Activated CD8-positive, alpha-beta T cell treated with anti-CD3 and anti-CD28 coated beads for 36 hours (primary cell): ENCODE data around the gene PRMT7. TPM values are rescaled to one million over a fixed set of nuclear protein-coding genes. Genes with fewer than 3 reads are reported as not detected.

Experiments
- ATAC-seq: fragments of 200-7000 bp; cut with Tn5 transposase; one replicate; pipeline ENCODE4 v1.10.0; 2021; ENCODE audit warnings: mild to moderate bottlenecking, moderate library complexity
- CTCF ChIA-PET: fragments of 350-600 bp; sonication (Branson Sonifier 250); formaldehyde crosslinking; loops from one replicate; lab custom pipeline; 2021; ENCODE audit warnings: antibody characterized with exemption; lab: Charles Lee
- POLR2A ChIA-PET: fragments of 350-600 bp; sonication (Branson Sonifier 250); formaldehyde crosslinking; loops from one replicate; lab custom pipeline; 2021; ENCODE audit warnings: antibody characterized with exemption; lab: Charles Lee
- DNase-seq: peaks from one replicate; pipeline ENCODE4 v3.0.0-alpha.2; 2020
- H3K27ac Mint-ChIP-seq: one replicate; pipeline ENCODE4 v1.8.0; 2021; ENCODE audit warnings: mild to moderate bottlenecking, mixed read lengths
- H3K27me3 Mint-ChIP-seq: one replicate; pipeline ENCODE4 v1.8.0; 2021; ENCODE audit warnings: mixed read lengths
- H3K36me3 Mint-ChIP-seq: one replicate; pipeline ENCODE4 v1.8.0; 2021; ENCODE audit warnings: low read depth, mixed read lengths
- H3K4me1 Mint-ChIP-seq: one replicate; pipeline ENCODE4 v1.8.0; 2021; ENCODE audit warnings: low read depth, mixed read lengths
- H3K4me3 Mint-ChIP-seq: one replicate; pipeline ENCODE4 v1.8.0; 2021; ENCODE audit warnings: mild to moderate bottlenecking, moderate library complexity, mixed read lengths
- H3K9me3 Mint-ChIP-seq: one replicate; pipeline ENCODE4 v1.8.0; 2021; ENCODE audit warnings: mixed read lengths
- intact Hi-C: fragments of 100-400 bp; cut with micrococcal nuclease; formaldehyde crosslinking; loops from one replicate; pipeline ENCODE4 v1.10.0; 2022
- total RNA-seq, 2 experiments: library from RNA; stranded (reverse); gene quantifications; one replicate each; pipeline ENCODE4 v1.2.3, GENCODE V29; 2021
- TF ChIP-seq, protein P1 (sequence below): fragments of 200-600 bp; IDR thresholded peaks from one replicate; pipeline ENCODE4 v1.8.0; 2022; ENCODE audit warnings: antibody characterized with exemption, mild to moderate bottlenecking

Gene PRMT7
- total RNA-seq, 2 experiments from 2014 or later = 67.4 to 78.4 TPM

DNA sequence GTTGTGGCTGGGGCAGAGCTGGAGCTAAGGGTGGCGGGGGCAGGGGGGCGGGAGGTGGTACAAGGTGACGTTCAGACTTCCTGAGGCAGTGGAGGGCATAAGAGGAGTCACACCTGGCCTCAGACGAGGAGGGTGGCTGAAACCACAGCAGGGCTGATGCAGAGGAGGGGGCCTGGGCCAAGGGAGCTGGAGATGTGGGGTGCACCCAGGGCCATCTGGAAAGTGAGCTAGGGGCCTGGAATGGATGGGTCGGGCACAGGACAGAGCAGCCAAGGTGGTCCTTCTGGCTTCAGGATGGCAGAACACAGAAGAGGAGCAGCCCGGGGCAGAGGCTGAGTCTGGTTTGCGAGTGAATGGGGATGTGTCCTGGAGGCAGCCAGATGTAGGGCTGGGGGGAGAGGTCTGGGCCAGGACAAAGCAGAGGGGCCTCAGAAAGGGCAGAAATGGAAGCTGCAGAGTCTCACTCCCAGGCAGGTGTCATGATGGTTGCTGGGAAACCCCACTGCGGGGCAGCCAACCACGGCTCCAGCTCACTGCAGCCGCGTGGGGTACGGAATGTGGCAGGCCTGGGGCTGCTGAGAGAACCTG lies 57.6 kb downstream of the PRMT7 start:
- Mint-ChIP-seq H3K9me3 (no peaks in the 10 kb centered on the region), H3K4me1 (peaks cover 38% of the 10 kb centered on the region), H3K36me3 (no peaks in the 10 kb centered on the region), H3K27ac (no peak overlapping the region), H3K27me3 (peaks cover 22% of the 10 kb centered on the region), H3K4me3 (no peak overlapping the region)
- ATAC-seq (peak; percentile 50), DNase-seq (peak; percentile 68)
- TF ChIP-seq, protein P1, sequence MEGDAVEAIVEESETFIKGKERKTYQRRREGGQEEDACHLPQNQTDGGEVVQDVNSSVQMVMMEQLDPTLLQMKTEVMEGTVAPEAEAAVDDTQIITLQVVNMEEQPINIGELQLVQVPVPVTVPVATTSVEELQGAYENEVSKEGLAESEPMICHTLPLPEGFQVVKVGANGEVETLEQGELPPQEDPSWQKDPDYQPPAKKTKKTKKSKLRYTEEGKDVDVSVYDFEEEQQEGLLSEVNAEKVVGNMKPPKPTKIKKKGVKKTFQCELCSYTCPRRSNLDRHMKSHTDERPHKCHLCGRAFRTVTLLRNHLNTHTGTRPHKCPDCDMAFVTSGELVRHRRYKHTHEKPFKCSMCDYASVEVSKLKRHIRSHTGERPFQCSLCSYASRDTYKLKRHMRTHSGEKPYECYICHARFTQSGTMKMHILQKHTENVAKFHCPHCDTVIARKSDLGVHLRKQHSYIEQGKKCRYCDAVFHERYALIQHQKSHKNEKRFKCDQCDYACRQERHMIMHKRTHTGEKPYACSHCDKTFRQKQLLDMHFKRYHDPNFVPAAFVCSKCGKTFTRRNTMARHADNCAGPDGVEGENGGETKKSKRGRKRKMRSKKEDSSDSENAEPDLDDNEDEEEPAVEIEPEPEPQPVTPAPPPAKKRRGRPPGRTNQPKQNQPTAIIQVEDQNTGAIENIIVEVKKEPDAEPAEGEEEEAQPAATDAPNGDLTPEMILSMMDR = no peak
- ChIA-PET POLR2A (interaction anchor here (0.6 to 1.1 kb wide), 2 partner anchors 8 to 19 kb away, joined by 3 read pairs; no protein-coding TSS in a partner anchor), CTCF (interaction anchor here (0.8 to 4.9 kb wide), 16 partner anchors 9 to 153 kb away, joined by 3 to 28 read pairs (median 6); partner anchors contain the start of gene SLC7A6)
- intact Hi-C loops = loop anchor here (10.0 kb wide), 1 partner anchor 136 kb away; no protein-coding TSS in a partner anchor

DNA sequence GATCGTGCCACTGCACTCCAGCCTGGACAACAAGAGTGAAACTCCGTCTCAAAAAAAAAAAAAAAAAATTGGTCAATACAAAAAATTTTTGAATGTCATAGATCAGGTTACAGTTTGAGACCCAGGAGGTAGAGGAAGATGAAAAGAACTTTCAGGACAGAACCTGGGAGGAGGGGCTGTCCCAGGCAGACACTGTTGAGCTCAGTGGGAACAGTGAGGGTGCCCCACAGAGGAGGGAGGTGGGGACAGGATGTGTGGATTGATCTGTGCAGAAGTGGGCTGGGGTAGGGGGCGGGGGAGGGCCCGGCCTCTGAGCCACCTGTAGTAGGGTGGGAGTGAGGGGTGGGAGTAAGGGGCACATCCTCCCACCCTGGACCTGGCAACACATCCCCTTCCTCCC lies 58.3 kb downstream of the PRMT7 start:
- Mint-ChIP-seq H3K4me3 (no peak overlapping the region), H3K27me3 (peaks cover 24% of the 10 kb centered on the region), H3K9me3 (no peaks in the 10 kb centered on the region), H3K27ac (no peak overlapping the region), H3K4me1 (peaks cover 38% of the 10 kb centered on the region), H3K36me3 (no peaks in the 10 kb centered on the region)
- peak; percentile 45 for DNase-seq
- ChIA-PET CTCF (interaction anchor here (1.0 to 4.9 kb wide), 13 partner anchors 8 to 152 kb away, joined by 3 to 28 read pairs (median 6); partner anchors contain the start of gene SLC7A6), POLR2A (interaction anchor here (0.6 to 1.4 kb wide), 4 partner anchors 9 to 20 kb away, joined by 3 to 6 read pairs (median 4); no protein-coding TSS in a partner anchor)
- TF ChIP-seq, protein P1 = no peak
- intact Hi-C loops = loop anchor here (10.0 kb wide), 1 partner anchor 136 kb away; no protein-coding TSS in a partner anchor
- peak; percentile 21 for ATAC-seq

DNA sequence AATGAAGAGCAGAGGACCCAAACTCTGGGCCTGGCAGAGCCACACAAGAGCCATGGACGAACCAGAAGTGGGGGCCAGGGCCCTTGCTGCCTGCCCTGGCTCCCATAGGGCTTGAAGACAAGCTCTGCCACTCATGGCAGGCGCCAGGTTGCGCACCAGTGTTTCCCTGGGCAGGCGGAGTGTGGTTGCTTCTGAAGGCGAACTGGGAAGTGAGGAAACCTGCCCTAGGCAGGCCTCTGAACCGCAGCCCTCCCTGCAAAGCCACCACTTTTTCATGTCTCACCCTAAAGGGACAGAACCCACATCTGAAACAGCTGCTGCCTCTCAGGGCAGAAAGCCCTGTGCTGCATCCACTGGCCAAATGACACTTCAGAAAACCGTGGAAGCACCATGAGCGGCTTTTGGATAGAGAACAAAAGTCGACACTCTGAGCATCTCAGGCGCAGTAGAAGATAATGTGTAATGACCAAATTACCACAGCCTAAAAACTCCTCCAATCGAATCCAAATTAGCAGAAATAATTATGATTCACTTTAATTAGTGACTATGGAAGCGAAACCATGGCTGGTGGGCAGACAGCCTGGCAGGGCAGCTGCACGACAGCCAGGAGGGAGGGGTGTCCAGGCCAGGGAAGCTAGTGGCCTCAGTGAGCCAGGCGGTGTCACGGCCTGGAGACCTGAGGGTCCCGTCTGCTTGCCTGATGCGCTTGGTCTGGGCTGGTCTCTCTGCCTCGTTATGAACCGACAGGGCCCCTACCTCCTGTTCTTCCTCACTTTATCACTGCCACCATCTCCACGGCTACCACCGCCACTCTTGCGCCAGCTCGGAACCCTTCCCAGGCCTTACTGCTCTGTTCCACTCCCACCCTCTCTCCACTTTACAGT lies 59.1 kb downstream of the PRMT7 start:
- ChIA-PET CTCF (interaction anchor here (0.9 to 4.9 kb wide), 14 partner anchors 8 to 141 kb away, joined by 3 to 28 read pairs (median 4); partner anchors contain the start of gene SLC7A6), POLR2A (interaction anchor here (0.8 to 1.4 kb wide), 6 partner anchors 9 to 14 kb away, joined by 3 to 6 read pairs (median 4); no protein-coding TSS in a partner anchor)
- peaks cover 24% of the 10 kb centered on the region for H3K27me3 Mint-ChIP-seq
- H3K27ac Mint-ChIP-seq = no peak overlapping the region
- TF ChIP-seq, protein P1 = no peak
- H3K4me1 Mint-ChIP-seq = peaks cover 38% of the 10 kb centered on the region
- H3K9me3 Mint-ChIP-seq = no peaks in the 10 kb centered on the region
- ATAC-seq (peak; percentile 43), DNase-seq (peak; percentile 70)
- no peaks in the 10 kb centered on the region for H3K36me3 Mint-ChIP-seq
- intact Hi-C loops = loop anchor here (10.0 kb wide), 1 partner anchor 135 kb away; no protein-coding TSS in a partner anchor
- H3K4me3 Mint-ChIP-seq = no peak overlapping the region

DNA sequence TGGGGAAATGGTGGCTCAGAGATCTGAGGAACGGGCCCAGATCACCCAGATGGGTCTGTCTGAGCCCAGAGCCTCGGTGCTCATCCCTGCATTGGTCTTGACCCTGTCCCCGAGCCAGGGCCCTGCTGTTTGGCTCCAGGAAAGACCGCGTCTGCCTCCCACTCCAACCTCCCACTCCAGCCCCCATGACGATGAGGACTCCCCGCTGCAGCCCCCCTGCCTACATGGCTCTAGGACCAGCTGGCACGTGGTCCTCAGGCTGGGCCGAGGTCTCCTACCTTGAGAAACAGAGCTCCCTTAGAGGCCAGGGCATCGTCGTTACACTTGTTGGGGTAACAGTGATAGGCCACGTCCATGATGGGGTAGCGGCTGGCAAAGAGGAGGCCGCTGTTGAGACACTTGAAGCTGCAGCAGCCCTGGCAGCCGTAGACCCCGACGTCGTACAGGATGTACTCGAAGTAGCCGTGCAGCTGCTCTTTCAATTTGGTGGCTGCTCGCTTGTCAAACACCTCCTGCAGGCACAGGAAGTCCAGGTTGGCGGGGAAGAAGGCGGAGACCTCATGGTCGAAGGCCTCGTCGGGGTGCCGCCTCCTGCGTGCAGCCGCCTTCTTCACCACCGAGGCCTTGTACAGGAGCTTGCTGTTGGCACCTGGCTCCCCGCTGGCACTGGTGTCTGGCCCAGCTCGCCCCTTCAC lies 59.9 kb downstream of the PRMT7 start:
- H3K4me1 Mint-ChIP-seq = peaks cover 38% of the 10 kb centered on the region
- ATAC-seq (peak; percentile 58), DNase-seq (peak; percentile 76)
- no peak overlapping the region for H3K4me3 Mint-ChIP-seq
- no peaks in the 10 kb centered on the region for H3K36me3 Mint-ChIP-seq
- intact Hi-C loops = no loop called here
- POLR2A ChIA-PET = interaction anchor here (0.6 to 1.4 kb wide), 8 partner anchors 9 to 240 kb away, joined by 3 to 6 read pairs (median 3); no protein-coding TSS in a partner anchor
- TF ChIP-seq, protein P1 = no peak
- H3K27me3 Mint-ChIP-seq = peaks cover 22% of the 10 kb centered on the region
- CTCF ChIA-PET = interaction anchor here (0.7 to 4.1 kb wide), 9 partner anchors 11 to 150 kb away, joined by 3 to 23 read pairs (median 4); partner anchors contain the start of gene SLC7A6
- H3K27ac Mint-ChIP-seq = no peak overlapping the region
- H3K9me3 Mint-ChIP-seq = no peaks in the 10 kb centered on the region
